H1 (cell line): ENCODE data around the gene PEX14. TPM values are rescaled to one million over a fixed set of nuclear protein-coding genes. Genes with fewer than 3 reads are reported as not detected.

Experiments used
- EGR1 ChIP-seq: IDR thresholded peaks from 2 replicates; pipeline ENCODE4 v1.6.1; 2011; ENCODE audit warnings: low read depth, low read length, borderline replicate concordance
- NRF1 ChIP-seq: IDR thresholded peaks from 2 replicates; pipeline ENCODE4 v1.6.1; 2011; ENCODE audit warnings: mild to moderate bottlenecking, low read depth, low read length, improper control_type of control experiment
- RBBP5 ChIP-seq: IDR thresholded peaks from 2 replicates; pipeline ENCODE4 v1.7.1; 2012; ENCODE audit warnings: low read depth, mild to moderate bottlenecking, inconsistent platforms, low read length, moderate library complexity, borderline replicate concordance
- SIRT6 ChIP-seq: IDR thresholded peaks from one replicate; pipeline ENCODE4 v1.7.1; 2012; ENCODE audit warnings: low read length, inconsistent platforms
- SP1 ChIP-seq: IDR thresholded peaks from 2 replicates; pipeline ENCODE4 v1.6.1; 2011; ENCODE audit warnings: low read depth, low read length
- TEAD4 ChIP-seq: IDR thresholded peaks from 2 replicates; pipeline ENCODE4 v1.6.1; 2012; ENCODE audit warnings: low read depth, low read length, inconsistent platforms, mixed read lengths
- polyA plus RNA-seq, 7 experiments: library from polyadenylated mRNA; depleted of rRNA in 3 of 7; stranded (reverse) in 5 of 7; unstranded in 2 of 7; fragments of >200 nt in 5 of 7; fragments of 200-250 nt in 2 of 7; gene quantifications; 1 replicate in 5 of 7; 2 replicates in 1 of 7; 4 replicates in 1 of 7; pipeline versions ENCODE4 v1.2.1 to v1.2.3, GENCODE V29; 2011 to 2013; ENCODE audit warnings: missing spikeins in 2 of 7, mixed read lengths in 2 of 7
- total RNA-seq: library from RNA; stranded (reverse); fragmentation: NEBNext Ultra II Directional; extraction: Animal tissue kit (Norgen Biotek cat#: 25700); gene quantifications from 2 replicates; pipeline ENCODE4 v1.2.1, GENCODE V29; 2021

Gene PEX14
- total and polyA plus RNA-seq, 2 of the 8 experiments (the other 6 are each of a cell fraction or from before 2014, with no cell fraction given) = 13.0 to 19.8 TPM

- TF ChIP-seq NRF1 (no peak), EGR1 (no peak), SP1 (no peak), RBBP5 (no peak), TEAD4 (no peak), SIRT6 (no peak)
These were observed 197.0 kb downstream of the PEX14 start (continued) for GRCh38 chr1:10671622-10672342.
